Activated CD8-positive, alpha-beta memory T cell treated with anti-CD3 and anti-CD28 coated beads, Interleukin-2, amount 50 U/mL, for 4 hours (primary cell): ENCODE results near the gene TRIM40.
"Not testable (repeated sequence)": the region's sequence is repeated elsewhere in the genome, so short reads cannot be mapped to it uniquely, and the experiment has no call there.

Experiments
- DNase-seq: peaks from one replicate; pipeline ENCODE4 v3.0.0-alpha.2; 2020

TRIM40 gene

GRCh38 chr6:30165238-30165637, 29.3 kb downstream of the TRIM40 start:
- not testable (repeated sequence) for DNase-seq

- DNase-seq, result no peak
These were observed 31.2 kb downstream of the TRIM40 start for GRCh38 chr6:30167101-30167500.

- DNase-seq, result no peak
These were observed 32.8 kb downstream of the TRIM40 start for GRCh38 chr6:30168741-30169140.

- no peak for DNase-seq
These were observed 34.0 kb downstream of the TRIM40 start for GRCh38 chr6:30169658-30170614.

GRCh38 chr6:30171677-30172471, 35.9 kb downstream of the TRIM40 start:
- DNase-seq, result no peak

- DNase-seq, result no peak
These were observed 36.7 kb downstream of the TRIM40 start for GRCh38 chr6:30172681-30173080.

GRCh38 chr6:30175765-30176164, 39.8 kb downstream of the TRIM40 start:
- no peak for DNase-seq

- DNase-seq, result no peak
These were observed 42.9 kb downstream of the TRIM40 start for GRCh38 chr6:30178837-30179236.

GRCh38 chr6:30180145-30180544, 44.2 kb downstream of the TRIM40 start:
- no peak for DNase-seq

GRCh38 chr6:30184417-30185031, 48.6 kb downstream of the TRIM40 start:
- no peak for DNase-seq

GRCh38 chr6:30185846-30186484, 50.0 kb downstream of the TRIM40 start:
- DNase-seq, result no peak

GRCh38 chr6:30188541-30188940, 52.6 kb downstream of the TRIM40 start:
- DNase-seq, result no peak

- no peak for DNase-seq
These were observed 56.1 kb downstream of the TRIM40 start for GRCh38 chr6:30192076-30192475.

- DNase-seq, result no peak
These were observed 59.1 kb downstream of the TRIM40 start for GRCh38 chr6:30194797-30195690.

- DNase-seq, result no peak
These were observed 60.0 kb downstream of the TRIM40 start for GRCh38 chr6:30195951-30196350.

GRCh38 chr6:30196376-30196775, 60.4 kb downstream of the TRIM40 start:
- no peak for DNase-seq
